Kidney tubule cell (primary cell): ENCODE measurements around the gene GPR17.

Experiments
- DNase-seq: peaks from one replicate; pipeline ENCODE4 v3.0.0-alpha.2; 2018; ENCODE audit warnings: low spot score

The GPR17 gene

GRCh38 chr2:127671557-127672302, 25.8 kb downstream of the GPR17 start:
- DNase-seq: no peak

- DNase-seq: no peak
Observed at GRCh38 chr2:127672341-127673224, 26.6 kb downstream of the GPR17 start.

GRCh38 chr2:127673291-127674069, 27.5 kb downstream of the GPR17 start:
- DNase-seq: no peak

GRCh38 chr2:127674241-127675209, 28.6 kb downstream of the GPR17 start:
- no peak for DNase-seq

GRCh38 chr2:127675331-127676261, 29.6 kb downstream of the GPR17 start, which contains the start of gene LIMS2:
TSS of gene LIMS2 (minus strand) at chr2:127675530. CDS start at chr2:127675024, 506 bp downstream.
- DNase-seq: peak; percentile 33

- no peak for DNase-seq
Observed at GRCh38 chr2:127676906-127677305, 31.0 kb downstream of the GPR17 start.

- no peak for DNase-seq
Observed at GRCh38 chr2:127678531-127678930, 32.6 kb downstream of the GPR17 start.

GRCh38 chr2:127678991-127679390, 33.0 kb downstream of the GPR17 start:
- DNase-seq: no peak

GRCh38 chr2:127679680-127680361, 33.9 kb downstream of the GPR17 start:
- no peak for DNase-seq

GRCh38 chr2:127680706-127681287, 34.8 kb downstream of the GPR17 start:
- no peak for DNase-seq

- no peak for DNase-seq
Observed at GRCh38 chr2:127681288-127681804, 35.4 kb downstream of the GPR17 start.

- DNase-seq: no peak
Observed at GRCh38 chr2:127681976-127682857, 36.3 kb downstream of the GPR17 start.

- DNase-seq: no peak
Observed at GRCh38 chr2:127683056-127683455, 37.1 kb downstream of the GPR17 start.

GRCh38 chr2:127683757-127684156, 37.8 kb downstream of the GPR17 start:
- no peak for DNase-seq

GRCh38 chr2:127685410-127686080, 39.6 kb downstream of the GPR17 start:
- no peak for DNase-seq

- no peak for DNase-seq
Observed at GRCh38 chr2:127688405-127688804, 42.5 kb downstream of the GPR17 start.

GRCh38 chr2:127690696-127691095, 44.7 kb downstream of the GPR17 start:
- no peak for DNase-seq
